Activated gamma-delta T cell treated with anti-CD3 and anti-CD28 coated beads, Interleukin-2, amount 50 U/mL, for 16 hours (primary cell): ENCODE data around the gene RAD51B.
"Not testable (repeated sequence)": the region's sequence is repeated elsewhere in the genome, so short reads cannot be mapped to it uniquely, and the experiment has no call there.

Experiments
- DNase-seq: peaks from one replicate; pipeline ENCODE4 v3.0.0-alpha.2; 2020; ENCODE audit warnings: low read depth

RAD51B gene

DNA sequence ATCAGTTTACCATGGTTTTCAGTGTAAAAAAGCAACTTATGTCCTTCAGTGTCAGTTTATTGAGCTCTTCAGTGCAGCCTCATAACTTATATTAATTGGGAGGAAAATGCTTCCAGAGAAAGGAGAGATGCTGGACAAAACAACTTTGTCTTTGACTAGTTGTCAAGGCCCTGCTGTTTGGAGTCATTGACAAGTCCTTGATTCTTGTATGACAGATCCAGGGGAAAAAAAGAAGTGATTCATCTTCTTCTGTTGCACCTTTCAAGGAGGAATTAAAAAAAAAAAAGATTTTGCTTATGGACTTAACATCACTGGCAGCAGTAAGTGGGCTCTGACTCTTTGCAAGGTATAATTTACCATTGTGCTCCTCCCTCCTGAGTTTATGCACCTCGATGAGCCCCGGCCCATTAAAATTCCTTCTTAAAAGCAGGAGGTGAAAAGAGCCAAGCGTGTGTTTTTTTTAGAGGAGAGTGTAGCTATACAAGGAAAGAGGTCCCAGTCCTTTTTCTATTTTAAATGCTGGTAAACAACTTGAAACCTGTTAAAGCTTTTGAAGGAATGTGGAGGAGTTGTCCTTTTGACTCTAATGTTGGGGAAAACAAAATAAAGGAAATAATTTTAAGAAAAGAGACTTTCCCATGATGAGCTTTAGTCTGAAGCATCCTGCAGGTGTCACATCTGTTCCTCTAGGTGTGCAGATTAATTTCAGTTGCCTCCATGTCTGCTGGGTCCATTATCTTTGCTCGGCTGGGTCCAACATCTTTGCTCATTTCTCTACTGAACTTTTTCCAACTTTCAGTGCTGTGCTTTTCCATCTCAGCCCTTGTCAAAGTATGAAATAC lies 431.6 kb downstream of the RAD51B start:
- DNase-seq = no peak

GRCh38 chr14:68251769-68252100 lies 432.2 kb downstream of the RAD51B start:
- no peak for DNase-seq

- DNase-seq = no peak
Observed at GRCh38 chr14:68253160-68253780, 433.7 kb downstream of the RAD51B start.

DNA sequence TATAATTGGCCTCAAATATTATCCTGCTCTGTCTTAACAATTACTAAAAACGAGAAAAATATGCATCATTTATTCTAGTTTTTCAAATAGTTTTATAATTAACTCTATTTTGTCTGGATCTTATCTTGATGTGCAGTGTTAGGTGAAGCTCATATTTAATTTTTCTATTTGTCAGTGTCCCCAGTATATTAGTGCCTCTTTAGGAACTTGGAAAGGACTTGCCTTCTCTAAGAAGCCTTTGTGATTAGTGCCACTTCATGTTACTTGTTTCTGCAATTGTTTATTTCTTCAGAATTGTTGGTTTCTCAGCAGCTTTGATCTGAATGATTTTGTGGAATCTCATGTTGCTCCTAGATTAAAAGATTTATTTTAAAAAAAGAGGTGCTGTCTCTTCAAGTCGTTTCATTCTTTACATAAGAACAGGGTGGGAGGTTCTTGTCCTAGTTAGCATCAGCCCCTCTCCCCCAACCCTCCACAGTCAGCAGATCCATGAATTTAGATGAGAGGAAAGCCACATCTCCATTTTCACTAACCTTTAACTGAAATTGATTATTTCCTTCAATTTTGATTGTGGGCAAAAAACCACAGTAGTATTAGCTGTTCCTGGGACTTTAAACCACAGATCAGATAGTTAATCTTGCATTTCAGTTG lies 434.4 kb downstream of the RAD51B start:
- DNase-seq = no peak

GRCh38 chr14:68254669-68255527 lies 435.3 kb downstream of the RAD51B start:
- DNase-seq = no peak

- no peak for DNase-seq
Observed at GRCh38 chr14:68255693-68256178, 436.2 kb downstream of the RAD51B start.

DNA sequence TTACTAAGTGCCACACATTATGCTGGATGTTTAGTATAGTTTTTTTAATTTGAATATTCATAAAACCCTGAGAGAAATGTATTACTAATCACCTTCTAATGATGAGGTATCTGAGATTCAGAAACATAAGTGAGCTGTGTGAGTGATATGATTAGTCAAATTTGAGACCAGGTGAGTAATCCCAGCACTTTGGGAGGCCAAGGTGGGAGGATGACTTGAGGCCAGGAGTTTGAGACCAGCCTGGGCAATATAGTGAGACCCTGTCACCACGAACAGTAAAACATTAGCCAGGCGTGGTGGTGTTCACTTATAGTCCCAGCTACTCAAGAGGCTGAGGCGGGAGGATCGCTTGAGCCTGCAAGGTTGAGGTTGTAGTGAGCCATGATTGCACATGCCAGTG lies 438.4 kb downstream of the RAD51B start:
- DNase-seq = no peak

DNA sequence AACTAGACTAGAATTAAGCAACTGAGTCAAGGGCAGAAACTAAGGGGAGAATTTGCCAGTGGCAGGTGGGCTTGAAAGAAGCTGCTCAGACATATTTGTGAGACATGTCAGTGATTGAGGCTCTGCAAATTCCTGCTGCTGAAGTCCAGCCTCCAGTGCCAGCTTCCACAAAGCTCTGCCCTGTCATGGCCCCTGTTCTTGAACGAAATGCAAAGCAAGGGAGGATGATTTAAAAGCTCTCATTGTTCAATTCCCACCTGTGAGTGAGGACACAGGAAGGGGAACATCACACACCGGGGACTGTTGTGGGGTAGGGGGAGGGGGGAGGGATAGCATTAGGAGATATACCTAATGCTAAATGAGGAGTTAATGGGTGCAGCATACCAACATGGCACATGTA lies 439.4 kb downstream of the RAD51B start:
- DNase-seq = not testable (repeated sequence)

DNA sequence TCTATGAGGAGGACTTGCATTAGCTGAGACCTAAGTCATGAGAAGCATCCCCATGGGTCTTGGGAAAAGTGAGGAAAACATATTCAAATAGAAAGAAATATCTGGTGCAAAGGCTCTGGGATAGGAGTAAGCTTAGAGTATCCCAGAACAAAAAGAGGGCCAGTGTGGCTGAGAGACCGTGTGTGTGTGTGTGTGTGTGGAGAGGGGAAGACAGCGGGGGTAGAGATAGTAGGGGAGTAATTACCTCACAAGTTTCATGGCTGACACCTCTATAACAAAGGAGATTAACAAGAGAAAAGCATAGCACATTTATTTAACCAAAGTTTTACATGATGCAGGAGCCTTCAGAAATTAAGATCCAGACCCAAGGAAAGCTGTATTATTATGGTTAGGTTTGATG lies 440.5 kb downstream of the RAD51B start:
- no peak for DNase-seq

GRCh38 chr14:68261092-68261842 lies 441.7 kb downstream of the RAD51B start:
- DNase-seq = no peak

- DNase-seq = no peak
Observed at GRCh38 chr14:68262567-68262966, 443.0 kb downstream of the RAD51B start.

GRCh38 chr14:68263563-68264259 lies 444.1 kb downstream of the RAD51B start:
- no peak for DNase-seq

- DNase-seq = no peak
Observed at GRCh38 chr14:68264260-68264569, 444.6 kb downstream of the RAD51B start.

GRCh38 chr14:68266998-68267397 lies 447.4 kb downstream of the RAD51B start:
- no peak for DNase-seq

- no peak for DNase-seq
Observed at GRCh38 chr14:68268197-68268596, 448.6 kb downstream of the RAD51B start.

GRCh38 chr14:68268719-68269118 lies 449.1 kb downstream of the RAD51B start:
- no peak for DNase-seq

DNA sequence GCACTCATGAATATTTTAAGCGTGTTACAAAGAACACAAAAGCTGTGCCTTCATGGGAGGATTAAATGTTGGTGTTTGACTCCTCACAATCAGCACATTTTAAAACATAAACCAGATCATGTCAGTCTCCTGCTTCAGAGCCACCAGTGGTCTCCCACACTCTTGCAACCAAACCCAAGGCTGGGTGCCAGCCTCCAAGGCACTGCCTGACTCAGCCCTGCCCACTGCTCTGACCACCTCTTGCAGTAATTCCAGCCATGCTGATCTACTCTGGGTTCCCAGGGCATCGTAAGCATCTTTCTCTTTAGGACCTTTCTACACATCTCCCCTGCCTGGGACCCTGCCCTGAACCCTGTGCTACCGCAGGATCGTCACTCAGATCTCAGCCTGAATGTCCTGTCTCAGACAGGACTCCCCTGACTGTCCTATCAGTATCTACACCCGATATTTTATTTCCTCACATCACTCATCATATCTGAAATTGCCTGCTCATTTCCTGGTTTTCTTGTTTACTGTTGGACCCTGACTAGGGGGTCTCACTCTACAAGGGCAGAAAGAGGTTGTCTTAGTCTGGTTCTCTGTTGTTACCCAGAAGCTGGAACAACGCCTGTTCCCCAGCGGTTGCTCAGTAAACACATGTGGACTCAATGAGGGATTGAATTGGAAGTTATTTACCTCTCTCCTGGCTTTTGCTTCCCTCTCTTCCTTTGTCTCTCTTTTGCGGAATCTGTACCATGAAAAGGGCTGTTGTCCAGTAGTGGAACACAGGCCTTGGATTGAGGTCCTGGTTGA lies 449.8 kb downstream of the RAD51B start:
- DNase-seq = no peak

GRCh38 chr14:68270342-68270741 lies 450.8 kb downstream of the RAD51B start:
- DNase-seq = no peak

DNA sequence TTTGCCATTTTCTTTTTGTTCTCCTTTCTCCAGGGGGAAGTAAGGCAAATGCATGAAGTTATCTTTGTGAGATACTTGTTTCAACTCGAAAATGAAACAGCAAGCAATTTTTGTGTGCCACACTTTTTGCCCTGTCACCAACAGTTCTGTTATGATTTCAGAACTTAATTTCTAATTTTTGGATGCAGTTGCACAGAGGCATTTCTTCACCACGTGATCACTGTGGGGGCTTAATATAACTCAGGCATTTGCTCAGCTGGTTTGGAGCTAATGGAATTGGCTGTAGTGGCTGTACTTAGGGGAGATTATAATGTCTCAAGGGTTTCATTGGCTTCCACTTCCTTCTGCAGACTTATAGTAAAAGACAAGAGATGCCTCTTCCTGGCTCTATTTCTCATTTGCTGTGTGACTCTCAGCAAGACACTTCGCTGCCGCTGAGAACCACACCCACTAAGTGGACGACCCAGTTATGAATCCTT lies 452.4 kb downstream of the RAD51B start:
- no peak for DNase-seq

DNA sequence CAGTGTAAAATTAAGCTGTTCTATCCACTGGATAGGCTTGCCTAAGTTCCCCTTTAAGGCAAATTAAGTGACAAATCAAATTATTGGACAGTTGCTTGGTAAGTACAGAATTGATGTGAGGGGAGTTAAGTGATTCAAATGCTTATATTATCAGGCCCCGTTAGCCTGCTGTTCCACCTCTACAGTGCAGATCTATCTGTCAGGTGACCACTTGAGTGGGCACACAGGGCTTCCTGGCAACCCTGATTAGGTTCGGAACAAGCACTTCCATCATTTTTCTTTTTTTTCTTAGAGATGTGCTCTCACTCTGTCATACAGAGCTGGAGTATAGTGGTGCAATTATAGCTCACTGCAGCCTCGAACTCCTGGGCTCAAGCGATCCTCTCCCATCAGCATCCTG lies 453.8 kb downstream of the RAD51B start:
- DNase-seq = no peak
